Uterus (tissue), 4 donors: ENCODE data around the gene TEX101. TPM values are rescaled to one million over a fixed set of nuclear protein-coding genes. Genes with fewer than 3 reads are reported as not detected.

Source experiments
- DNase-seq, 2 donors: peaks; one replicate each; pipeline ENCODE4 v3.0.0-alpha.2; 2019 to 2020
- H3K27ac ChIP-seq, 2 donors: fragments of 200-600 bp; sonication (generic); 1 replicate in 1 of 2; 2 replicates in 1 of 2; pipeline ENCODE4 v1.5.1; 2016 to 2018
- H3K27me3 ChIP-seq, 2 donors: fragments of 200-600 bp; sonication (generic); one replicate each; pipeline ENCODE4 v1.5.1; 2018 to 2019; ENCODE audit warnings: control low read depth in 1 of 2
- H3K36me3 ChIP-seq, 2 donors: fragments of 200-600 bp; sonication (generic); one replicate each; pipeline ENCODE4 v1.5.1; 2019; ENCODE audit warnings: control low read depth in 1 of 2
- H3K4me1 ChIP-seq, 2 donors: fragments of 200-600 bp; sonication (generic); one replicate each; pipeline ENCODE4 v1.5.1; 2018 to 2019; ENCODE audit warnings: control low read depth in 1 of 2
- H3K4me3 ChIP-seq, 2 donors: fragments of 200-600 bp; sonication (generic); 1 replicate in 1 of 2; 2 replicates in 1 of 2; pipeline ENCODE4 v1.5.1; 2018 to 2019; ENCODE audit warnings: mild to moderate bottlenecking in 1 of 2
- H3K9me3 ChIP-seq, 2 donors: fragments of 200-600 bp; sonication (generic); one replicate each; pipeline ENCODE4 v1.5.1; 2019; ENCODE audit warnings: control low read depth in 1 of 2
- POLR2A ChIP-seq, 2 donors: fragments of 450-650 bp; IDR thresholded peaks; one replicate each; pipeline ENCODE4 v1.6.1; 2016; ENCODE audit warnings: antibody characterized with exemption in 2 of 2, mild to moderate bottlenecking in 1 of 2, moderate library complexity in 1 of 2
- intact Hi-C: fragments of 100-400 bp; cut with DNase I; formaldehyde crosslinking; loops from one replicate; pipeline ENCODE4 v1.15.1; 2023; ENCODE audit warnings: low total_unique reads
- total RNA-seq, 4 donors: library from RNA; depleted of rRNA in 3 of 4; stranded (reverse); fragments of >200 nt in 3 of 4; gene quantifications; one replicate each; pipeline versions ENCODE4 v1.1.0 to v1.2.4, GENCODE V29; 2014 to 2023
- TF ChIP-seq, protein P1 (sequence below), 4 experiments: fragments of 200-600 bp in 2 of 4; fragments of 450-650 bp in 2 of 4; sonication (generic) in 2 of 4; IDR thresholded peaks; one replicate each; pipeline ENCODE4 v1.5.1; 2016 to 2019; ENCODE audit warnings: antibody characterized with exemption in 4 of 4, mild to moderate bottlenecking in 2 of 4, moderate library complexity in 1 of 4
- donor health status: DM: yes; HTN: yes; CAD: no.

The TEX101 gene
- total RNA-seq, 4 donors from 2014 or later, result not detected

DNA sequence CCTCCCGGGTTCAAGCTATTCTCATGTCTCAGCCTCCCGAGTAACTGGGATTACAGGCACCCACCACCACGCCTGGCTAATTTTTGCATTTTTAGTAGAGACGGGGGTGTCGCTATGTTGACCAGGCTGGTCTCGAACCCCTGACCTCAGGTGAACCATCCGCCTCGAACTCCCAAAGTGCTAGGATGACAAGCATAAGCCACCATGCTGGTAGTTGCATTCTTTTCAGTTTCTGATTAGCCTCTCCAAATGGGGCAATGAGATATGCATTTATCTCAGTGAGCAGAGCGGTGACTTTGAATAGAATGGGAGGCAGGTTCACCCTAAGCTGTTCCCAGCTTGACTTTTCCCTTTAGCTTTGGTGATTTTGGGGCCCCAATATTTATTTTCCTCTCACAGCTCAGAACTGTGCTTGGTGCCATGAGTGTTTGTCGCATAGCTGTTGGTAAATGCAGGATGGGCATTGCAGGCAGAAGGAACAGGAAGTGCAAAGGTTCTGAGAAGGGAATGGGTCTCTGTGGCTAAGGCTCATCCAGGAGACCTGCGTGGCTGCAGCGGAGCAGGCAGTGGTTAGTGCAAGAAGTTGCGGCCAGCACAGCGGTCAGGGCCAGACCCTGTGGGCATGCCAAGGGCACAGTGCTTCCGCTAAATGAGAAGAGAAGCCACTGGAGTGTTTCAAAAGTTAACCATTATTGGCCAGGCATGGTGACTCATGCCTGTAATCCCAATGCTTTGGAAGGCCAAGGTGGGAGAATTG is 30.0 kb downstream of the TEX101 start:
- no peak overlapping the region for H3K4me3 ChIP-seq
- intact Hi-C loops, result no loop called here
- TF ChIP-seq, protein P1, sequence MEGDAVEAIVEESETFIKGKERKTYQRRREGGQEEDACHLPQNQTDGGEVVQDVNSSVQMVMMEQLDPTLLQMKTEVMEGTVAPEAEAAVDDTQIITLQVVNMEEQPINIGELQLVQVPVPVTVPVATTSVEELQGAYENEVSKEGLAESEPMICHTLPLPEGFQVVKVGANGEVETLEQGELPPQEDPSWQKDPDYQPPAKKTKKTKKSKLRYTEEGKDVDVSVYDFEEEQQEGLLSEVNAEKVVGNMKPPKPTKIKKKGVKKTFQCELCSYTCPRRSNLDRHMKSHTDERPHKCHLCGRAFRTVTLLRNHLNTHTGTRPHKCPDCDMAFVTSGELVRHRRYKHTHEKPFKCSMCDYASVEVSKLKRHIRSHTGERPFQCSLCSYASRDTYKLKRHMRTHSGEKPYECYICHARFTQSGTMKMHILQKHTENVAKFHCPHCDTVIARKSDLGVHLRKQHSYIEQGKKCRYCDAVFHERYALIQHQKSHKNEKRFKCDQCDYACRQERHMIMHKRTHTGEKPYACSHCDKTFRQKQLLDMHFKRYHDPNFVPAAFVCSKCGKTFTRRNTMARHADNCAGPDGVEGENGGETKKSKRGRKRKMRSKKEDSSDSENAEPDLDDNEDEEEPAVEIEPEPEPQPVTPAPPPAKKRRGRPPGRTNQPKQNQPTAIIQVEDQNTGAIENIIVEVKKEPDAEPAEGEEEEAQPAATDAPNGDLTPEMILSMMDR (IDR thresholded peaks at IDR 0.05), result no peak
- TF ChIP-seq POLR2A (IDR thresholded peaks at IDR 0.05), result no peak

DNA sequence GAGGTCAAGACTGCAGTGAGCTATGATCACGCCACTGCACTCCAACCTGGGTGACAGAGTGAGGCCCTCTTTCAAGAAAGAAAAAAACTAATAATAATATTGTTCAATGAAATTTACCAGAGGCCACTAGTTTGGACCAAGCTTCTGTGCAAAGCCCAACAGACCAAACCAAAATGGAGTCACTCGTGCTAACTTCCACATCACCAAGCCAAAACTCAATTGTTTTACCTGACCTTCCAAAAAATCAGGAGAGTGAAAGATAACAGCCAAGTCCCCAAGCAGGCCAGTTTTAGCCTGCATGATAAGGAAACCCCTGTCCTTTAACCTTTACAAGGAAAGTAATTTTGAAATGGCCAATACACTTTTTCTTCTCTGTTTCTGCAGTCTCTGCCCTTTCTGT is 30.7 kb downstream of the TEX101 start:
- Histone ChIP-seq H3K4me3 (no peak overlapping the region), H3K4me1 (no peaks in the 10 kb centered on the region), H3K36me3 (no peaks in the 10 kb centered on the region), H3K27ac (no peak overlapping the region), H3K27me3 (no peaks in the 10 kb centered on the region), H3K9me3 (no peaks in the 10 kb centered on the region)
- intact Hi-C loops, result no loop called here
- no peak for TF ChIP-seq POLR2A (IDR thresholded peaks at IDR 0.05)
- TF ChIP-seq, protein P1 (IDR thresholded peaks at IDR 0.05), result no peak
- no peak for DNase-seq

More for the DNA sequence above, 30.0 kb downstream of the TEX101 start:
- Histone ChIP-seq H3K36me3 (no peaks in the 10 kb centered on the region), H3K27ac (no peak overlapping the region), H3K4me1 (no peaks in the 10 kb centered on the region), H3K9me3 (no peaks in the 10 kb centered on the region), H3K27me3 (no peaks in the 10 kb centered on the region)
- no peak for DNase-seq

DNA sequence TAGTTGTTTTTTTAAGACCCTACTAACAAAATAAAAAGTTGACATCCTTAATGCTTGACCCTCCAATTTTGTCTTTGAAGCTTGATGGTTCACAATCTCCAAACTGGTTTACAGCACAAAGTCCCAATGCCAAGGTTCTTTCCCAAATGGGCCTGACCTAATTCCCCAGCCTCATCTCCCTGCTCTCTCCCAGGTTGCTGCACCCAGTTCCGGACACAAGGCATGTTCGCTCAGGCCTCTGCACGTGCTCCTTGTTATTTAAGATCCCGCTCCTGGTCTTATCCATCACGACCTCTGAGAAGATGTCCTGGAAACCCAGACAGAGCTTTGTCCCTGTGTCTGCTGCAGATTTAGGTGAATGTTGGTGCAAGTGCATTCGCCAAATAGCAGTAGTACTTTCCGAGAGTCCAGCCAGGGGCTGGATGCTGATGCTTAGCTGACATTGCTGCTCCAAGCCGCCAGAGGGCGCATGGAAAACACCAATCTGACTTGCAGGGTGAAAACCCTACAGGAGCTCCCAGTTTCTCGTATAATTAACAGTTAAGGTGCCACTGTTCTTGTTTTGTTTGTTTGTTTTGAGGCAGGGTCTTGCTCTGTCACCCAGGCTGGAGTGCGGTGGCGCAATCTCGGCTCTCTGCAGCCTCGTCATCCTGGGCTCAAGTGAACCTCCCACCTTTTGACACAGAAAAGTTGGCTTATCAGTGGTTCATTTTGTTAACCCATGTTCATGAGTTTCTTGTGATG is 32.2 kb downstream of the TEX101 start:
- peak; percentile 69 to 80 for DNase-seq
- no peak overlapping the region for H3K27ac ChIP-seq
- intact Hi-C loops, result loop anchor here (2.0 kb wide), 1 partner anchor 72 kb away; no protein-coding TSS in a partner anchor
- no peaks in the 10 kb centered on the region for H3K36me3 ChIP-seq
- no peaks in the 10 kb centered on the region for H3K4me1 ChIP-seq
- no peaks in the 10 kb centered on the region for H3K27me3 ChIP-seq
- TF ChIP-seq POLR2A (IDR thresholded peaks at IDR 0.05), result no peak
- TF ChIP-seq, protein P1 (IDR thresholded peaks at IDR 0.05), result peak; percentile 89 to 96 (median 94)
- no peaks in the 10 kb centered on the region for H3K9me3 ChIP-seq
- H3K4me3 ChIP-seq, result no peak overlapping the region

DNA sequence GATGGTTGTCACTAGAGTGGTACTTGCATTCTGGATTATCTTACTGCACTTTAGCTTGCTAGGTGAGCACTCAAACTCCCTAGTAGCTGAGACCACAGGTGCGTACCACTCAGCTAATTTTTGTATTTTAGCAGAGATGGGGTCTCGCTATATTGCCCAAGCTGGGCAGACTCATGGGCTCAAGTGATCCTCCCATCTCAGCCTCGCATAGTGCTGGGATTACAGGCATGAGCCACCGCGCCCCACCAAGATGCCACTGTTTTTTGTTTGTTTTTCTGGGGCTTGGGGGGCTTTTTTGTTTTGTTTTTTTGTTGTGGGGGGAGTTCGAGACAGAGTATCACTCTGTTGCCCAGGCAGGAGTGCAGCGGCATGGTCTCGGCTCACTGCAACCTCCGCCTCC is 33.0 kb downstream of the TEX101 start:
- no peaks in the 10 kb centered on the region for H3K4me1 ChIP-seq
- no peaks in the 10 kb centered on the region for H3K27me3 ChIP-seq
- H3K9me3 ChIP-seq, result no peaks in the 10 kb centered on the region
- intact Hi-C loops, result loop anchor here (2.0 kb wide), 1 partner anchor 71 kb away; no protein-coding TSS in a partner anchor
- no peak for DNase-seq
- TF ChIP-seq POLR2A (IDR thresholded peaks at IDR 0.05), result no peak
- TF ChIP-seq, protein P1 (IDR thresholded peaks at IDR 0.05), result no peak
- H3K27ac ChIP-seq, result no peak overlapping the region
- no peaks in the 10 kb centered on the region for H3K36me3 ChIP-seq
- H3K4me3 ChIP-seq, result no peak overlapping the region

DNA sequence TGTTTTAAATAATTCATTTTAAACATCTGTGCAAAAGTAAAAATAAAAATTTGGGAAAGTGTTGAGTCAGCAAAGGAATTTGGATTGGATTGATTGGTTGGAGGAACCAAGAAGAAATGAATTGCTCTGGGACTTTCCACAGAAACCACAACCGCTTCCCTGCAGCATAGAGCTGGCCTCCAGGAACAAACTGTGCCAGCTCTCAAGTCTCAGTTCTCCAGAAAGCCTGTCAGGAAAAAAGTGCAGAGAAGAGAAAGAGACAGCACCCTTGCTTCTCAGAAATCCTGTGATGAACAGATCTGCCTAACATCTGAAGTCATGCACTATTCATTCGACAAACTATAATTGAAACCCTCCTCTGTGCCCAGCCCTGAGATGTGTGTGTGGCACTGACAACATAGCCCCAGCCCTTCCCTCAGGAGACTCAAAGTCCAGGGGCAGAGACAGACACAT is 35.9 kb downstream of the TEX101 start:
- H3K27ac ChIP-seq, result no peak overlapping the region
- H3K4me1 ChIP-seq, result no peaks in the 10 kb centered on the region
- DNase-seq, result no peak
- no peaks in the 10 kb centered on the region for H3K9me3 ChIP-seq
- H3K36me3 ChIP-seq, result no peaks in the 10 kb centered on the region
- intact Hi-C loops, result no loop called here
- TF ChIP-seq POLR2A (IDR thresholded peaks at IDR 0.05), result no peak
- TF ChIP-seq, protein P1 (IDR thresholded peaks at IDR 0.05), result no peak
- no peaks in the 10 kb centered on the region for H3K27me3 ChIP-seq
- no peak overlapping the region for H3K4me3 ChIP-seq
